Astrocyte (in vitro differentiated cells and primary cell): ENCODE data around the gene MUC4. TPM values are rescaled to one million over a fixed set of nuclear protein-coding genes. Genes with fewer than 3 reads are reported as not detected.

Experiments
- DNase-seq: peaks from one replicate; pipeline ENCODE4 v3.0.0-alpha.2; 2010; ENCODE audit warnings: low read depth
- FAIRE-seq: peaks from 2 replicates; lab custom pipeline; 2011; peaks lifted over from hg19 to GRCh38; lab: Jason Lieb, UNC
- H2AFZ ChIP-seq: 2 replicates; pipeline ENCODE4 v1.6.0; 2012; ENCODE audit warnings: low read depth, low read length, inconsistent platforms
- H3K27ac ChIP-seq: 2 replicates; pipeline ENCODE4 v1.5.1; 2011; ENCODE audit warnings: low read depth, low read length, inconsistent platforms
- H3K27me3 ChIP-seq: 2 replicates; pipeline ENCODE4 v1.6.0; 2011; ENCODE audit warnings: low read length, inconsistent platforms; ENCODE audit not compliant: insufficient read depth
- H3K36me3 ChIP-seq: 2 replicates; pipeline ENCODE4 v1.5.1; 2011; ENCODE audit warnings: low read length, inconsistent platforms; ENCODE audit not compliant: insufficient read depth
- H3K4me1 ChIP-seq: 2 replicates; pipeline ENCODE4 v1.5.1; 2011; ENCODE audit warnings: low read length, inconsistent platforms; ENCODE audit not compliant: insufficient read depth
- H3K4me2 ChIP-seq: 2 replicates; pipeline ENCODE4 v1.6.0; 2012; ENCODE audit warnings: low read length, inconsistent platforms
- H3K4me3 ChIP-seq: 2 replicates; pipeline ENCODE4 v1.5.1; 2011; ENCODE audit warnings: low read depth, mild to moderate bottlenecking, low read length, inconsistent platforms; ENCODE audit not compliant: insufficient read depth
- H3K79me2 ChIP-seq: 2 replicates; pipeline ENCODE4 v1.6.0; 2012; ENCODE audit warnings: mild to moderate bottlenecking, low read length, inconsistent platforms; ENCODE audit not compliant: insufficient read depth
- H3K9ac ChIP-seq: 2 replicates; pipeline ENCODE4 v1.6.0; 2012; ENCODE audit warnings: mild to moderate bottlenecking, low read length, inconsistent platforms
- H3K9me3 ChIP-seq: 2 replicates; pipeline ENCODE4 v1.5.1; 2012; ENCODE audit warnings: low read depth, mild to moderate bottlenecking, low read length, inconsistent platforms; ENCODE audit not compliant: insufficient read depth
- H4K20me1 ChIP-seq: 2 replicates; pipeline ENCODE4 v1.6.0; 2012; ENCODE audit warnings: low read length, inconsistent platforms; ENCODE audit not compliant: insufficient read depth
- H3K27ac Mint-ChIP-seq: one replicate; pipeline ENCODE4 v1.8.0; 2021; ENCODE audit warnings: mild to moderate bottlenecking, mixed read lengths; ENCODE audit not compliant: unreplicated experiment
- H3K27me3 Mint-ChIP-seq: one replicate; pipeline ENCODE4 v1.8.0; 2021; ENCODE audit warnings: low read depth, mixed read lengths; ENCODE audit not compliant: unreplicated experiment
- H3K36me3 Mint-ChIP-seq: one replicate; pipeline ENCODE4 v1.8.0; 2021; ENCODE audit warnings: low read depth, mixed read lengths; ENCODE audit not compliant: unreplicated experiment
- H3K4me1 Mint-ChIP-seq: one replicate; pipeline ENCODE4 v1.8.0; 2021; ENCODE audit warnings: low read depth, mixed read lengths; ENCODE audit not compliant: unreplicated experiment
- H3K4me3 Mint-ChIP-seq: one replicate; pipeline ENCODE4 v1.8.0; 2021; ENCODE audit warnings: mild to moderate bottlenecking, moderate library complexity, mixed read lengths; ENCODE audit not compliant: unreplicated experiment
- H3K9me3 Mint-ChIP-seq: one replicate; pipeline ENCODE4 v1.8.0; 2021; ENCODE audit warnings: mild to moderate bottlenecking, mixed read lengths; ENCODE audit not compliant: unreplicated experiment
- CTCF ChIP-seq: IDR thresholded peaks from 2 replicates; pipeline ENCODE4 v1.5.1; 2011; ENCODE audit warnings: low read depth, mild to moderate bottlenecking, inconsistent platforms, low read length, moderate library complexity; ENCODE audit not compliant: insufficient read depth
- EZH2 ChIP-seq: IDR thresholded peaks from 2 replicates; pipeline ENCODE4 v1.6.1; 2012; ENCODE audit warnings: mild to moderate bottlenecking, low read length, inconsistent platforms; ENCODE audit not compliant: insufficient read depth
- total RNA-seq: library from RNA; stranded (reverse); gene quantifications from 2 replicates; pipeline ENCODE4 v1.2.1, GENCODE V29; 2021

The MUC4 gene
- total RNA-seq, 1 donor from 2014 or later, result 0.05 TPM

GRCh38 chr3:195698647-195699387, 112.9 kb downstream of the MUC4 start:
- Histone ChIP-seq H3K79me2 (no peaks in the 10 kb centered on the region), H3K27ac (peak overlapping the region; percentile 16), H3K36me3 (peaks cover 4% of the 10 kb centered on the region), H4K20me1 (peaks cover 20% of the 10 kb centered on the region), H3K27me3 (no peaks in the 10 kb centered on the region), H3K9me3 (no peaks in the 10 kb centered on the region), H3K4me1 (peaks cover 14% of the 10 kb centered on the region), H3K4me2 (peak overlapping the region; percentile 71), H3K4me3 (no peak overlapping the region), H3K9ac (no peak overlapping the region), H2AFZ (no peak overlapping the region)
- Mint-ChIP-seq H3K27me3 (peaks cover 2% of the 10 kb centered on the region), H3K4me3 (no peak overlapping the region), H3K4me1 (peaks cover 14% of the 10 kb centered on the region), H3K9me3 (no peaks in the 10 kb centered on the region), H3K36me3 (peaks cover 9% of the 10 kb centered on the region), H3K27ac (no peak overlapping the region)
- peak; percentile 23 for FAIRE-seq
- TF ChIP-seq CTCF (no peak), EZH2 (no peak)
- DNase-seq, result no peak

GRCh38 chr3:195698325-195698646, 113.4 kb downstream of the MUC4 start:
- no peaks in the 10 kb centered on the region for H3K79me2 ChIP-seq
- peaks cover 4% of the 10 kb centered on the region for H3K36me3 ChIP-seq
- TF ChIP-seq EZH2 (no peak), CTCF (no peak)
- Mint-ChIP-seq H3K4me3 (no peak overlapping the region), H3K27ac (peak overlapping the region; percentile 8), H3K36me3 (peaks cover 10% of the 10 kb centered on the region), H3K9me3 (no peaks in the 10 kb centered on the region), H3K4me1 (peaks cover 14% of the 10 kb centered on the region), H3K27me3 (peaks cover 2% of the 10 kb centered on the region)
- H2AFZ ChIP-seq, result no peak overlapping the region
- H3K4me2 ChIP-seq, result peak overlapping the region; percentile 71
- peak overlapping the region; percentile 16 for H3K27ac ChIP-seq
- H3K9ac ChIP-seq, result no peak overlapping the region
- no peaks in the 10 kb centered on the region for H3K9me3 ChIP-seq
- H3K4me1 ChIP-seq, result peaks cover 14% of the 10 kb centered on the region
- no peak for DNase-seq
- H3K4me3 ChIP-seq, result no peak overlapping the region
- peaks cover 21% of the 10 kb centered on the region for H4K20me1 ChIP-seq
- H3K27me3 ChIP-seq, result no peaks in the 10 kb centered on the region
- FAIRE-seq, result no peak
